ENCODE measurements around the gene CPHXL. TPM values are rescaled to one million over a fixed set of nuclear protein-coding genes. Genes with fewer than 3 reads are reported as not detected.

The CPHXL gene
- not detected for total RNA-seq

GRCh38 chr16:75726390-75726789 is at the start of gene CPHXL:
CPHXL (minus strand) TSS chr16:75726490; CDS start chr16:75726442, 48 bp downstream.
- no peak for DNase-seq

GRCh38 chr16:75774197-75774596 is 47.9 kb upstream of the CPHXL start:
- DNase-seq, result no peak

GRCh38 chr16:75770051-75770450 is 43.8 kb upstream of the CPHXL start:
- no peak for DNase-seq

- peak; percentile 37 for DNase-seq
These were observed 38.0 kb upstream of the CPHXL start for GRCh38 chr16:75764154-75764768.

GRCh38 chr16:75763204-75763603 is 36.9 kb upstream of the CPHXL start:
- no peak for DNase-seq

- DNase-seq, result no peak
These were observed 36.5 kb upstream of the CPHXL start for GRCh38 chr16:75762746-75763145.

GRCh38 chr16:75761108-75761507 is 34.8 kb upstream of the CPHXL start:
- DNase-seq, result no peak

- no peak for DNase-seq
These were observed 33.8 kb upstream of the CPHXL start for GRCh38 chr16:75760018-75760519.

- DNase-seq, result no peak
These were observed 31.9 kb upstream of the CPHXL start for GRCh38 chr16:75758215-75758614.

GRCh38 chr16:75754141-75754540 is 27.9 kb upstream of the CPHXL start:
- DNase-seq, result no peak

GRCh38 chr16:75750528-75750927 is 24.2 kb upstream of the CPHXL start:
- DNase-seq, result no peak

- no peak for DNase-seq
These were observed 20.1 kb upstream of the CPHXL start for GRCh38 chr16:75746359-75746758.

GRCh38 chr16:75745823-75746222 is 19.5 kb upstream of the CPHXL start:
- no peak for DNase-seq

GRCh38 chr16:75745242-75745641 is 19.0 kb upstream of the CPHXL start:
- DNase-seq, result no peak

GRCh38 chr16:75742424-75743047 is 16.2 kb upstream of the CPHXL start:
- no peak for DNase-seq

- no peak for DNase-seq
These were observed 7.3 kb upstream of the CPHXL start for GRCh38 chr16:75733305-75734211.

GRCh38 chr16:75732871-75733270 is 6.6 kb upstream of the CPHXL start:
- no peak for DNase-seq

- no peak for DNase-seq
These were observed 931 bp upstream of the CPHXL start for GRCh38 chr16:75727221-75727620.

GRCh38 chr16:75718452-75718851 is 7.8 kb downstream of the CPHXL start:
- no peak for DNase-seq

GRCh38 chr16:75714661-75715060 is 11.6 kb downstream of the CPHXL start:
- no peak for DNase-seq

- no peak for DNase-seq
These were observed 15.9 kb downstream of the CPHXL start for GRCh38 chr16:75710344-75710743.

GRCh38 chr16:75703306-75703705 is 23.0 kb downstream of the CPHXL start:
- DNase-seq, result no peak

- no peak for DNase-seq
These were observed 24.0 kb downstream of the CPHXL start for GRCh38 chr16:75702242-75702641.

All from occipital lobe (tissue), 2 donors.